MM.1S (cell line): Measurements from ENCODE around the gene ENDOU.

Source experiments
- DNase-seq: peaks from one replicate; pipeline ENCODE4 v3.0.0-alpha.2; 2015
- H2AFZ ChIP-seq: fragments of 300-600 bp; sonication (generic); 2 replicates; pipeline ENCODE4 v1.6.0; 2016; ENCODE audit warnings: antibody characterized with exemption, low read length
- H3F3A ChIP-seq: fragments of 300-600 bp; sonication (generic); 2 replicates; pipeline ENCODE4 v1.6.1; 2016; ENCODE audit warnings: mild to moderate bottlenecking, antibody characterized with exemption, low read length, moderate library complexity, mixed read lengths; ENCODE audit not compliant: insufficient read depth
- H3K27ac ChIP-seq: fragments of 300-600 bp; sonication (generic); 2 replicates; pipeline ENCODE4 v1.5.1; 2016; ENCODE audit warnings: mild to moderate bottlenecking, low read length
- H3K27me3 ChIP-seq: fragments of 300-600 bp; sonication (generic); replicated peaks from 2 replicates; pipeline ENCODE4 v1.6.0; 2016; ENCODE audit warnings: low read length; ENCODE audit not compliant: insufficient read depth
- H3K36me3 ChIP-seq: fragments of 300-600 bp; sonication (generic); replicated peaks from 2 replicates; pipeline ENCODE4 v1.6.1; 2016; ENCODE audit warnings: mild to moderate bottlenecking, low read length, mixed read lengths; ENCODE audit not compliant: insufficient read depth
- H3K4me1 ChIP-seq: fragments of 300-600 bp; sonication (generic); 2 replicates; pipeline ENCODE4 v1.6.1; 2016; ENCODE audit warnings: low read length, mixed read lengths
- H3K4me2 ChIP-seq: fragments of 300-600 bp; sonication (generic); 2 replicates; pipeline ENCODE4 v1.6.0; 2016; ENCODE audit warnings: low read depth, low read length
- H3K4me3 ChIP-seq: fragments of 300-600 bp; sonication (generic); 2 replicates; pipeline ENCODE4 v1.5.1; 2016; ENCODE audit warnings: low read length, mixed read lengths
- H3K79me2 ChIP-seq: fragments of 300-600 bp; sonication (generic); 2 replicates; pipeline ENCODE4 v1.6.1; 2016; ENCODE audit warnings: mixed run types, low read length, mixed read lengths
- H3K9ac ChIP-seq: fragments of 300-600 bp; sonication (generic); 2 replicates; pipeline ENCODE4 v1.6.1; 2016; ENCODE audit warnings: low read length, mixed read lengths
- H3K9me2 ChIP-seq: fragments of 300-600 bp; sonication (generic); replicated peaks from 2 replicates; pipeline ENCODE4 v1.6.1; 2016; ENCODE audit warnings: mild to moderate bottlenecking, low read length, mixed read lengths; ENCODE audit not compliant: insufficient read depth
- H3K9me3 ChIP-seq: fragments of 300-600 bp; sonication (generic); replicated peaks from 2 replicates; pipeline ENCODE4 v1.6.1; 2016; ENCODE audit warnings: mild to moderate bottlenecking, low read length, mixed read lengths; ENCODE audit not compliant: insufficient read depth
- H4K20me1 ChIP-seq: fragments of 300-600 bp; sonication (generic); 2 replicates; pipeline ENCODE4 v1.6.1; 2016; ENCODE audit warnings: mild to moderate bottlenecking, low read length, moderate library complexity, mixed read lengths; ENCODE audit not compliant: insufficient read depth
- CTCF ChIP-seq: fragments of 300-600 bp; sonication (generic); IDR thresholded peaks from 2 replicates; pipeline ENCODE4 v1.5.1; 2016; ENCODE audit warnings: antibody characterized with exemption, low read length, mixed read lengths
- EZH2 ChIP-seq: fragments of 300-600 bp; sonication (generic); optimal IDR thresholded peaks from 2 replicates; pipeline ENCODE3; 2017; ENCODE audit warnings: low read depth, mild to moderate bottlenecking, antibody characterized with exemption, low read length, mixed read lengths
- EZH2phosphoT487 ChIP-seq: fragments of 300-600 bp; sonication (generic); IDR thresholded peaks from 2 replicates; pipeline ENCODE4 v1.6.1; 2018; ENCODE audit warnings: antibody characterized with exemption, low read length

The ENDOU gene

DNA sequence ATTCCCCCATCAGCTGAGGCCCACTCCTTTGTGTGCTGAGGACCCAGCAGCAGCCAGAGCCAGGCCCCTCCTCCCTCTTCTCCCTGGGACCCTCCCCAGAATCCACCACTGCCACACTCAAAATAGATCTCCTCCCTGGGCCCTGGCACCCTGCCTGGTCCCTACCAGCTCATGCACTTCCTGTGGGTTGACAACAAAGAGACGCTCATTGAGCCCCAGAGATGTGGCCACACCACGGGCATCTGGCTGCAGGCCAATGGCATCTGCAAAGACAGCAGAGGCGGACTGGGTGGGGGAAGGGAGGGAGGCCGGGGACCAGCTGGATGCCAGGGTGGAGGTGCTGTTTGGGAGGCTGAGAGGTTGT lies 16.0 kb upstream of the ENDOU start:
- Histone ChIP-seq H3K27ac (peak overlapping the region; percentile 32; the same call in 1 of the 2 replicates), H3F3A (peaks cover 5% of the 10 kb centered on the region; the same call in 1 of the 2 replicates), H2AFZ (peak overlapping the region; percentile 44), H4K20me1 (no peaks in the 10 kb centered on the region), H3K36me3 (no peaks in the 10 kb centered on the region), H3K79me2 (no peaks in the 10 kb centered on the region), H3K9me3 (no peaks in the 10 kb centered on the region), H3K4me1 (peaks cover 16% of the 10 kb centered on the region), H3K4me2 (peak overlapping the region; percentile 23), H3K4me3 (no peak overlapping the region), H3K9ac (no peak overlapping the region), H3K9me2 (no peaks in the 10 kb centered on the region), H3K27me3 (no peaks in the 10 kb centered on the region)
- peak; percentile 93 for DNase-seq
- TF ChIP-seq EZH2phosphoT487 (no peak), EZH2 (no peak), CTCF (no peak)

GRCh38 chr12:47740606-47741339 lies 15.5 kb upstream of the ENDOU start:
- Histone ChIP-seq H3K79me2 (no peaks in the 10 kb centered on the region), H4K20me1 (no peaks in the 10 kb centered on the region), H3K9me2 (no peaks in the 10 kb centered on the region), H3K4me3 (no peak overlapping the region), H3K27ac (peak overlapping the region; percentile 32; the same call in 1 of the 2 replicates), H3K4me1 (peaks cover 14% of the 10 kb centered on the region), H3K9me3 (no peaks in the 10 kb centered on the region), H3K4me2 (peak overlapping the region; percentile 23; the same call in 1 of the 2 replicates), H3F3A (peaks cover 5% of the 10 kb centered on the region; the same call in 1 of the 2 replicates), H2AFZ (peak overlapping the region; percentile 44), H3K9ac (no peak overlapping the region), H3K27me3 (no peaks in the 10 kb centered on the region), H3K36me3 (no peaks in the 10 kb centered on the region)
- TF ChIP-seq CTCF (no peak), EZH2phosphoT487 (no peak), EZH2 (no peak)
- no peak for DNase-seq

DNA sequence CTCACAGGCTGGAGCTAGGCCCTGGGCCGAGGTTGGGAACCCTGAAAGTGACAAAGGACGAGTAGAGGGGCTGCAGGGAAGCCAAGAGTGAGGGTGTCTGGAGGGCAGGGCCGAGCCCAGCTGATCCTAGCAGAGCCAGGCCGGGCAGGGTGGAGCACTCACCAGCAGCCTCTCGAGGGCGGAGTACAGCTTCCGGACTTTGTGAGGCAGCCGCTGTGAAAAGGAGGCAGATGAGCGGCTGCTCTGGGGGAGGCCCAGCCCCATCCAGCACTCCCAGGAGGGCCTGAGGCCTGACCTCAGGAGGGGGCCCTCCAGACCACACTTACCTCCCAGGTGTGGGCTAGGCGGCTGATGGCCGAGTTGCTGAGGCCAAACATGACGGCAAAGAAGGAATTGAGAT lies 14.7 kb upstream of the ENDOU start:
- peaks cover 5% of the 10 kb centered on the region; the same call in 1 of the 2 replicates for H3F3A ChIP-seq
- H3K36me3 ChIP-seq = no peaks in the 10 kb centered on the region
- no peaks in the 10 kb centered on the region for H3K9me3 ChIP-seq
- no peak for DNase-seq
- H3K9me2 ChIP-seq = no peaks in the 10 kb centered on the region
- H3K4me1 ChIP-seq = peaks cover 14% of the 10 kb centered on the region
- no peaks in the 10 kb centered on the region for H4K20me1 ChIP-seq
- TF ChIP-seq EZH2phosphoT487 (no peak), CTCF (no peak), EZH2 (no peak)
- no peak overlapping the region for H2AFZ ChIP-seq
- no peaks in the 10 kb centered on the region for H3K27me3 ChIP-seq
- no peak overlapping the region for H3K27ac ChIP-seq
- no peak overlapping the region for H3K4me2 ChIP-seq
- H3K79me2 ChIP-seq = no peaks in the 10 kb centered on the region
- no peak overlapping the region for H3K9ac ChIP-seq
- no peak overlapping the region for H3K4me3 ChIP-seq
